HepG2 (cell line): Measurements from ENCODE around the gene STK32B.

Experiments used
- BRD4 ChIP-seq: sonication (generic); formaldehyde crosslinking; IDR thresholded peaks from 2 replicates; pipeline ENCODE4 v1.4.0; 2020; ENCODE audit warnings: missing genetic modification reagents
- NR3C1 ChIP-seq: sonication (generic); formaldehyde crosslinking; IDR thresholded peaks from 2 replicates; pipeline ENCODE4 v1.4.0; 2020; ENCODE audit warnings: missing genetic modification reagents

GRCh38 chr4:5098176-5098575 is 46.9 kb downstream of the STK32B start:
- TF ChIP-seq BRD4 (no peak), NR3C1 (CRISPR knock-in tag) (no peak)
